Ramos (cell line): ENCODE results near the gene CNTN1.

ENCODE experiments used
- in situ Hi-C: fragments of 300-500 bp; cut with MboI; formaldehyde crosslinking; loops from one replicate; pipeline ENCODE4 v1.14.3; 2022; ENCODE audit warnings: low sequenced_read_pairs; ENCODE audit not compliant: unreplicated experiment

The CNTN1 gene

GRCh38 chr12:40691913-40692764 is at the start of gene CNTN1:
Gene CNTN1 (plus strand): TSS chr12:40692439.
- in situ Hi-C loops: no loop called here

- in situ Hi-C loops: loop anchor here (25.0 kb wide), 1 partner anchor 269 kb away; no protein-coding TSS in a partner anchor
Measured at GRCh38 chr12:40643506-40643905, 48.7 kb upstream of the CNTN1 start.

- in situ Hi-C loops: loop anchor here (25.0 kb wide), 1 partner anchor 268 kb away; no protein-coding TSS in a partner anchor
Measured at GRCh38 chr12:40643976-40644375, 48.3 kb upstream of the CNTN1 start.

DNA sequence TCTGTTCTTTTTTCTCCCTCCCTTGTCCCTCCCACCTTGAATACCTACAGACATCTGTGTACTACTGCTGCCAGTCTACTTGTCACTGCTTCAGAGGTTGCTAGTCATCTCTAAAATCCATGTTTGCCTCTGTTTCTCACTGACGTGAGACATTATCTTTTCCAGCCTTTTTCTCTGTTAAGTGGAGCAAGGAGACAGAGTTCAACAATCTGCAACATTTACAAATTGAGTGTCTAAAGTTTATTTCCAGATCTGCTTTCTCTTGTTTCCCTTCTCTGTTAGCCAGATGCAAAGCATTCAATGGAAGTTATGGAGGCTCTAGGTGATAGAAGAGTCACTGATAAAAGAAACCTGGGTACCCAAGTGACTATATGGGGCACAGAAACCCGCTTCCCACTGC is 47.5 kb upstream of the CNTN1 start:
- in situ Hi-C loops: loop anchor here (25.0 kb wide), 1 partner anchor 268 kb away; no protein-coding TSS in a partner anchor

GRCh38 chr12:40645361-40645760 is 46.9 kb upstream of the CNTN1 start:
- in situ Hi-C loops: loop anchor here (25.0 kb wide), 1 partner anchor 267 kb away; no protein-coding TSS in a partner anchor

- in situ Hi-C loops: loop anchor here (25.0 kb wide), 1 partner anchor 266 kb away; no protein-coding TSS in a partner anchor
Measured at GRCh38 chr12:40646456-40646855, 45.8 kb upstream of the CNTN1 start.

- in situ Hi-C loops: loop anchor here (25.0 kb wide), 1 partner anchor 265 kb away; no protein-coding TSS in a partner anchor
Measured at GRCh38 chr12:40646911-40647310, 45.3 kb upstream of the CNTN1 start.

GRCh38 chr12:40647651-40648050 is 44.6 kb upstream of the CNTN1 start:
- in situ Hi-C loops: loop anchor here (25.0 kb wide), 1 partner anchor 265 kb away; no protein-coding TSS in a partner anchor

DNA sequence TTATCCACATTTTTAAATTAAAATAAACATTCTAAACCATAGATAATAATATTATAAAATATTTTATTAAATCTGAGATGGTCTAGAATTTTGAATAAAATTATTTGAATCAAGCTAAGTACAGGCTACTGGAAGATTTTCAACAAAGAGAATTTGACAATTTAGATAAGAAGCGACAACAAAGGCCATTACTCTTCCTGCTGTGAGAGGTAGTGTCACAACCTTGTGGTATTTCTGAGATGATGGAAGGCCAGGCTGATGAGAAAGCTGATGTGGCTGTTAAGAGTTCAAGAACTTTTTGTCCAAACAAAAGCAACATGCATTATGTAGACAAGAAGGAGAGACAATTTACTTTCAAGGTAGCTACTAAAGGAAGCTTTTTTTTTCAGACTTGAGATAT is 43.7 kb upstream of the CNTN1 start:
- in situ Hi-C loops: loop anchor here (25.0 kb wide), 1 partner anchor 264 kb away; no protein-coding TSS in a partner anchor

- in situ Hi-C loops: no loop called here
Measured at GRCh38 chr12:40650038-40650704, 42.1 kb upstream of the CNTN1 start.

DNA sequence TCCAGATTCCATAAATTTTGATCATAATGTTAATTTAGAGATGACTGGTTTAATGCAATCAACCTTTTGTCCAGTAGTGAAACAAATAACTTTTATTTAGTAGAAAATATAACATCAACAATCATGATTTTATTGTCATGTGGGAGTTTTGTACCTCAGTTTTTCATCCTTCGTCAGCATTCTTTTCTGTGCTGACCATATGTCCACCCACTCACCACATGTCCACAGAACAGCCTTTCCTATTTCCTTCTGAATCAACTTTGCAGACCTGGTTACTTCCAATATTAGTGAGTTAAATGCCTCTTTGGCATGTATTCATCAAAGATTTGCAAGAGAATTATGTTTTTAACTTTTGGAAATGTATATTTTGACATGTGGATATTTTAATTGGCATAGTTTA is 36.8 kb upstream of the CNTN1 start:
- in situ Hi-C loops: no loop called here

- in situ Hi-C loops: no loop called here
Measured at GRCh38 chr12:40662366-40662765, 29.9 kb upstream of the CNTN1 start.

DNA sequence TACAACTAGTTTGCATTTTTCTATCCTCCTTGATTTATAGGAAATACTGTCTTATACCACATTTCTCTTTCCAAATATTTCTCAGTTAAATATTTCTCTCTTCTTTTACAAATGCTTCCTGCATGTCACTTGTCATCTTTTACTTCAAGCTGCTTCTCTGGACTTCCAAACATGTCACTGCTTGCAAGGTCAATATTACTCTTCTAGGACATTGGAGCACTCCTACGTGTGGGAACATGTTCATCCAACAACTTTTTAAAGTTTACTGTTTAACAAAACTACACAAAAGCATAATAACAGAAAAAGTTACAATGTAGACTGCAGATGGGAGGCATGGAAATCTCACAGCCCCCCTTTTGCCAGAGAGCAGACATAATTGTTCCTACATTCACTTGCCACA is 28.5 kb upstream of the CNTN1 start:
- in situ Hi-C loops: no loop called here

- in situ Hi-C loops: no loop called here
Measured at GRCh38 chr12:40668099-40668529, 24.1 kb upstream of the CNTN1 start.

DNA sequence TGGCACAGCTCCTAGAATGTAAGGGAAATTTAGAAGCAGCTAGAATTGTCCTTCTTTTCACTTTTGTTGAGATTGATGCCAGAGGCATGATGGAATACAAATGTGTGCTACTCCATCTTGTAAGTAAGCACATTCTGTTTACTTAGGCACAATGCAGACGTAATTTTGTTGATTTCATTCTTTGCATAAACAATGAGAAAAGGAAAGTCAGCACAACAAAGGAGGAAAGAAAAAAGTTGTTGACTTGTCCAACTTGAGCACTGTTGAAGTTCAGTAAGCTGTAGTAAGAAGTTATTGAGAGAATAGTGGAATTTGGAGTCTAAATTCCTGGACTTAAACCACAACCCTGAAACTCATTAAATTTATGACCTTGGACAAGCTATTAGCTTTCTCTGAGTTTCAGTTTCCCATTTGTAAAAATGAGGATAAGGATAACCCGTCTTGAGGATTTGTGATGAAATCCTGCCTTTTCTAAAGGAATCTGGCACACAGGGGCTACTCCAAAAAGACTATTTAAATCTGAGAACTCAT is 19.4 kb upstream of the CNTN1 start:
- in situ Hi-C loops: no loop called here

GRCh38 chr12:40681148-40681547 is 11.1 kb upstream of the CNTN1 start:
- in situ Hi-C loops: no loop called here

DNA sequence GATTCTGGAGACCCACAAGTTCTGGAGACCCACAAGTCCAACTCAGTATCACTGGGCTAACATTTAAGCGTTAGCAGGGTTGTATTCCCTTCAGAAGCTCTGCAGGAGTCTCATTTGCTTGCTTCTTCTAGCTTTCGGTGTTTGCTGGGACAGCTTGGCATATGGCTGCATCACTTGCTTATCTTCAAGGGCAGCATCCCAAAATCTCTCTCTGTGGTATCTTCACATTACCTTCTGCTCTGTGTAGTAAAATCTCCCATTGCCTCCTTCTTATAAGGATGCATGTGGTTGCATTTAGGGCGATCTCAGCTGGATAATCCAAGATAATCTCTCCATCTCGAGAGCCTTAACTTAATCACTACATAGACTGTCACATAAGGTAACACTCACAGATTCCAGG is 7.3 kb upstream of the CNTN1 start:
- in situ Hi-C loops: no loop called here

DNA sequence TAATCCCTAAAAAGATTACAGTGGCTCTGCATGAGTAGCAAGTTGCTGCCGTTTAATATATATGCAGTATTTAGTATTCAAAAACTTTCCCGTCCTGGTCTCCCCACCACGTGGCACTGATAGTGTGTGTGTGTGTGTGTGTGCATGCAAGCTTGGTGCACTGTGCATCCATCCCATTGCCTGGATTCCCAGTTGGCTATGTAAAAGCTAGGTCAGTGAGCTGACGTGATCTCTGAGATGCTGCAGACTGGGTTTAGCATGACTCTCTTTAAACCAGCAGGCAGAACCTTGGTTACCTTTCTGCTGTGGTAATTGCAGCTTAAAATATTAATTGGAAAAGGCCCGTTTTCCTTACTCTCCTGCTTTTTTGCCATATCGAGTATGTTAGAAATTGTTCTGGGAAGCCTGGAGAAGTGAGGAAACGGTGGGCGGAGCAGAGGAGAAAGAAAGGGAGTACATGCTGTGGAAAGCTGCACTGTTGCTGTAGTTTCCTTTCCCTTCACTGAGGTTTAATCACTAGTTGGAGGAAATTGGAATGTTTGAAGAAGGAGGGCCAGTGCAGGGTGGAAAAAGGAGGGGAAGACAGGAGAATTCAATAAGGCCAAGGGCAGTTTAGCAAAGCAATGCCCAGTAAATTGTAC is 4.0 kb upstream of the CNTN1 start:
- in situ Hi-C loops: no loop called here

DNA sequence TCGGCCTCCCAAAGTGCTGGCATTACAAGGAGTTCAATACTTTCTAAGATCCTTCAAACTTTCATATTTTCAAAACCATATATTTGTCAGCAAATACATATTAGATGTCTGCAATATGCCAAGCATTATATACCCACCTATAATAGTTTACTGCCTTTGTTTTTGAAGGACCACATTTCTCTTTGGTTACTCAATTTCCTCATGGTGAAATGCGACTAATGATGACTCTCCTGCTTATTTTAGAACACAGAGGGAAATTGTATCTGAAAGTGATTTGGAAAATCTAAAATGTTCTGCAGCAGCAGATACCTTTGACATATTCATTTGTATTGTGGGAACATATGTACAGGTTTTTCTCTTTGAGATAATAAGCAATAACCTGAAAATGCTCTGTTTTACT is 2.7 kb upstream of the CNTN1 start:
- in situ Hi-C loops: no loop called here

DNA sequence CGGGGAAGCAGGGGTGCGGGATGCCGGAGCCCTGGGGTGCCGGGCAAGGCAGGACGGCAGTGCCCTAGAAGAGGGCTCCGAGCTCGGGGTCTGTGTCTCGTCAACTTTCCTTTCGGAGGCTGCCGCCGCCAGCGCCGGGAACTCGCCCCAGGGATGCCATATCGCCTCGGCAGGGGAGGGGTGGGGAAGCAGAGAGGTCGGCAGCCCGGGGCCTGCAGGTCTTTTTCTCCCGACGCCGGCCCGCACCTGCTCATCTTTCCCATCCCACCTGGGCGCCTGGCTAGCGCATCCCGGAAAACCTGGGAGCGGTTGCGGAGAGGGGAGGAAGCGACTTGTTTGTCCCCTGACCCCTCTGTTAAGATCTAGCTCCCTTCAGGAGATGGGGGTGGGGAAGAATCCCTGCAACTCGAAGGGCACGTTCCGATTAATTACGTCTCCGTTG is 547 bp downstream of the CNTN1 start:
- in situ Hi-C loops: no loop called here
